Pons (tissue), 1 donor: ENCODE data around the gene PCDHGA9.
"Not testable (repeated sequence)": the region's sequence is repeated elsewhere in the genome, so short reads cannot be mapped to it uniquely, and the experiment has no call there.

ENCODE experiments used
- DNase-seq: peaks from one replicate; pipeline ENCODE4 v3.0.0-alpha.2; 2016; ENCODE audit warnings: low spot score

Gene PCDHGA9

DNA sequence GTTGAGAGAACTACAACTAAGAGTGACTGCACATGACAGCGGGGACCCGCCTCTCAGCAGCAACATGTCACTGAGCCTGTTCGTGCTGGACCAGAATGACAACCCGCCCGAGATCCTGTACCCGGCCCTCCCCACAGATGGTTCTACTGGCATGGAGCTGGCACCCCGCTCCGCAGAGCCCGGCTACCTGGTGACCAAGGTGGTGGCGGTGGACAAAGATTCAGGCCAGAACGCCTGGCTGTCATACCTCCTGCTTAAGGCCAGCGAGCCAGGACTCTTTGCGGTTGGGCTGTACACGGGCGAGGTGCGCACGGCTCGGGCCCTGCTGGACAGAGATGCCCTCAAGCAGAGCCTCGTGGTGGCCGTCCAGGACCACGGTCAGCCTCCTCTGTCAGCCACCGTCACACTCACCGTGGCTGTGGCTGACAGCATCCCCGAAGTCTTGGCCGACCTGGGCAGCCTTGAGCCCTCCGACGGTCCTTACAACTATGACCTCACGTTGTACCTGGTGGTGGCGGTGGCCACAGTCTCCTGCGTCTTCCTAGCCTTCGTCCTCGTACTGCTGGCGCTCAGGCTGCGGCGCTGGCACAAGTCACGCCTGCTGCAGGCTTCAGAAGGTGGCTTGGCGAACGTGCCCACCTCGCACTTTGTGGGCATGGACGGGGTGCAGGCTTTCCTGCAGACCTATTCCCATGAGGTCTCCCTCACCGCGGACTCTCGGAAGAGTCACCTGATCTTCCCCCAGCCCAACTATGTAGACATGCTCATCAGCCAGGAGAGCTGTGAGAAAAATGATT lies 17.9 kb upstream of the PCDHGA9 start:
- no peak for DNase-seq

DNA sequence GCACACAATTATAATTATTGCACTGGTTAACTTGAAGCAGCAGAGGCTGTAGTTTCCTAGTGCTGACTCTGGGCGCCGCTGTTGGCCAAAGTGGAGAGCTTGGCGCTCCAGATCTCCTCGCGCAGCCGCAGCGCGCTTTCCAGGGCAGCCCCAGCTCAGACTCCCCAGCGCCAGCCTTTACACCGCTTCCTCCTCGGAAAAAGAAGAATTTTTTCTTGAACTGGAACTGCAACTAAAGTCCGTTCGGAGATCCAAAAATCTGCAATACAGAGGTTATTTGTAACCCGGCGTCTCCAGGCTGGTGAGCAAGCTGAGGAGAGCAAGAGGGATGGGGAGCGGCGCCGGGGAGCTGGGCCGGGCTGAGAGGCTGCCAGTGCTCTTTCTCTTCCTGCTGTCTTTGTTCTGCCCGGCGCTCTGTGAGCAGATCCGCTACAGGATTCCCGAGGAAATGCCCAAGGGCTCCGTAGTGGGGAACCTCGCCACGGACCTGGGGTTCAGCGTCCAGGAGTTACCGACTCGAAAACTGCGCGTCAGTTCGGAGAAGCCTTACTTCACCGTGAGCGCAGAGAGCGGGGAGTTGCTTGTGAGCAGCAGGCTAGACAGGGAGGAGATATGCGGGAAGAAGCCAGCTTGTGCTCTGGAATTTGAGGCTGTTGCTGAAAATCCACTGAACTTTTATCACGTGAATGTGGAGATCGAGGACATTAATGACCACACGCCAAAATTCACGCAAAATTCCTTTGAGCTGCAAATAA lies 14.8 kb upstream of the PCDHGA9 start, which contains the start of gene PCDHGB4:
TSS of gene PCDHGB4 (plus strand) at position 142 of the 755 bp plus-strand sequence. CDS start at position 329, 187 bp downstream.
- DNase-seq: not testable (repeated sequence)

DNA sequence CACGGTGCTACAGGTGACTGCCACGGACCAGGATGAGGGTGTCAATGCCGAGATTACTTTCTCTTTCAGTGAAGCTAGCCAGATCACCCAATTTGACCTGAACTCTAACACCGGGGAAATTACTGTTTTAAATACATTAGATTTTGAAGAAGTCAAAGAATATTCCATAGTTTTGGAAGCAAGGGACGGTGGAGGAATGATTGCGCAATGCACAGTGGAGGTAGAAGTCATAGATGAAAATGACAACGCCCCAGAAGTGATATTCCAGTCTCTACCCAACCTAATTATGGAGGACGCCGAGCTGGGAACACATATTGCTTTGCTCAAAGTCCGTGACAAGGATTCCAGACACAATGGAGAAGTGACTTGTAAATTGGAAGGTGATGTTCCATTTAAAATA lies 13.9 kb upstream of the PCDHGA9 start:
- no peak for DNase-seq

DNA sequence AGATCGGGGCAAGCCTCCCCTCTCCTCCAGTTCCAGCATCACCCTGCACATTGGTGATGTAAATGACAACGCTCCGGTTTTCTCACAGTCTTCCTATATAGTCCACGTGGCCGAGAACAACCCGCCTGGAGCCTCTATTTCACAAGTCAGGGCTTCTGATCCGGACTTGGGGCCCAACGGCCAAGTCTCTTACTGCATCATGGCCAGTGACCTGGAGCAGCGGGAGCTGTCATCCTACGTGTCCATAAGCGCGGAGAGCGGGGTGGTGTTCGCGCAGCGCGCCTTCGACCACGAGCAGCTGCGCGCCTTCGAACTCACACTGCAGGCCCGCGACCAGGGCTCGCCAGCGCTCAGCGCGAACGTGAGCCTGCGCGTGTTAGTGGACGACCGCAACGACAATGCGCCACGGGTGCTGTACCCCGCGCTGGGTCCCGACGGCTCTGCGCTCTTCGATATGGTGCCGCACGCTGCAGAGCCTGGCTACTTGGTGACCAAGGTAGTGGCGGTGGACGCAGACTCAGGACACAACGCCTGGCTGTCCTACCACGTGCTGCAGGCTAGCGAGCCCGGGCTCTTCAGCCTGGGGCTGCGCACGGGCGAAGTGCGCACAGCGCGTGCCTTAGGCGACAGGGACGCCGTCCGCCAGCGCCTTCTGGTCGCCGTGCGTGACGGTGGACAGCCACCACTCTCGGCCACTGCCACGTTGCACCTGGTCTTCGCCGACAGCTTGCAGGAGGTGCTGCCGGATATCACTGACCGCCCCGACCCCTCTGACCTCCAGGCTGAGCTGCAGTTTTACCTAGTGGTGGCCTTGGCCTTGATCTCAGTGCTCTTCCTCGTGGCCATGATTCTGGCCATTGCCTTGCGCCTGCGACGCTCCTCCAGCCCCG lies 13.2 kb upstream of the PCDHGA9 start:
- no peak for DNase-seq

DNA sequence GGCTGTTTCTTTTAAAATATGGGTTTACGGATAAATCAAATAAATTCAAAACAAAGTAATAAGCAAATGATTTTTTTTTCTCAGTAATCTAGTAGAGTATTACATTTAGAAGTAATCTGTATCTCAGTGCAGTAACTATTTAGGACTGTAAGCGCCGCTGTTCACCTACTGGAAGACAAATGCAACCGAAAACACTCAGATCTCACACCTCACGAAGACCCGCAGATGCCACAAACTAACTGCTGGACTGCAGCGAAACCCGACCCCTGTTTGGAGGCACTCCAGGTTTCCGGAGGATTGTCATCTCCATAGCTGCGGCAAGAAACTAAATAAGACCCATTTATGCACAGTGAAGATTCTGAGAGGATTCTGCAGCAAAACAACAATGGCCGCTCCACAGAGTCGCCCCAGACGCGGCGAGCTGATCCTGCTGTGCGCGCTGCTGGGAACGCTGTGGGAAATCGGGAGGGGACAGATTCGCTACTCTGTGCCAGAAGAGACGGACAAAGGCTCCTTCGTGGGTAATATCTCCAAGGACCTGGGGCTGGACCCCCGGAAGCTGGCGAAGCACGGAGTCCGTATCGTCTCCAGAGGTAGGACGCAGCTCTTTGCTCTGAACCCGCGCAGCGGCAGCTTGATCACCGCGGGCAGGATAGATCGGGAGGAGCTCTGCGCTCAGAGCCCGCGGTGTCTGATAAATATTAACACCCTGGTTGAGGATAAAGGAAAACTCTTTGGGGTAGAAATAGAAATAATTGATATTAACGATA lies 10.0 kb upstream of the PCDHGA9 start, which contains the start of gene PCDHGA8:
TSS of gene PCDHGA8 (plus strand) at position 205 of the 770 bp plus-strand sequence. CDS start at position 386, 181 bp downstream.
- DNase-seq: no peak

DNA sequence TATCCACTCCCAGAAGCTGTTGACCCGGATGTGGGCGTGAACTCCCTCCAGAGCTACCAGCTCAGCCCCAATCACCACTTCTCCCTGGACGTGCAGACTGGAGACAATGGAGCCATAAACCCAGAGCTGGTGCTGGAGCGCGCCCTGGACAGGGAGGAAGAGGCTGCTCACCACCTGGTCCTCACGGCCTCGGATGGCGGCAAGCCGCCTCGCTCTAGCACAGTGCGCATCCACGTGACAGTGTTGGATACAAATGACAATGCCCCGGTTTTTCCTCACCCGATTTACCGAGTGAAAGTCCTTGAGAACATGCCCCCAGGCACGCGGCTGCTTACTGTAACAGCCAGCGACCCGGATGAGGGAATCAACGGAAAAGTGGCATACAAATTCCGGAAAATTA lies 9.3 kb upstream of the PCDHGA9 start:
- DNase-seq: no peak

DNA sequence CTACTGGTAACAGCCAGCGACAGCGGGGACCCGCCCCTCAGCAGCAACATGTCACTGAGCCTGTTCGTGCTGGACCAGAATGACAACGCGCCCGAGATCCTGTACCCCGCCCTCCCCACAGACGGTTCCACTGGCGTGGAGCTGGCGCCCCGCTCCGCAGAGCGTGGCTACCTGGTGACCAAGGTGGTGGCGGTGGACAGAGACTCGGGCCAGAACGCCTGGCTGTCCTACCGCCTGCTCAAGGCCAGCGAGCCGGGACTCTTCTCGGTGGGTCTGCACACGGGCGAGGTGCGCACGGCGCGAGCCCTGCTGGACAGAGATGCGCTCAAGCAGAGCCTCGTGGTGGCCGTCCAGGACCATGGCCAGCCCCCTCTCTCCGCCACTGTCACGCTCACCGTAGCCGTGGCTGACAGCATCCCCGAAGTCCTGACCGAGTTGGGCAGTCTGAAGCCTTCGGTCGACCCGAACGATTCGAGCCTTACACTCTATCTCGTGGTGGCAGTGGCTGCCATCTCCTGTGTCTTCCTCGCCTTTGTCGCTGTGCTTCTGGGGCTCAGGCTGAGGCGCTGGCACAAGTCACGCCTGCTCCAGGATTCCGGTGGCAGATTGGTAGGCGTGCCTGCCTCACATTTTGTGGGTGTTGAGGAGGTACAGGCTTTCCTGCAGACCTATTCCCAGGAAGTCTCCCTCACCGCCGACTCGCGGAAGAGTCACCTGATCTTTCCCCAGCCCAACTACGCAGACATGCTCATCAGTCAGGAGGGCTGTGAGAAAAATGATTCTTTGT lies 8.0 kb upstream of the PCDHGA9 start:
- DNase-seq: not testable (repeated sequence)

DNA sequence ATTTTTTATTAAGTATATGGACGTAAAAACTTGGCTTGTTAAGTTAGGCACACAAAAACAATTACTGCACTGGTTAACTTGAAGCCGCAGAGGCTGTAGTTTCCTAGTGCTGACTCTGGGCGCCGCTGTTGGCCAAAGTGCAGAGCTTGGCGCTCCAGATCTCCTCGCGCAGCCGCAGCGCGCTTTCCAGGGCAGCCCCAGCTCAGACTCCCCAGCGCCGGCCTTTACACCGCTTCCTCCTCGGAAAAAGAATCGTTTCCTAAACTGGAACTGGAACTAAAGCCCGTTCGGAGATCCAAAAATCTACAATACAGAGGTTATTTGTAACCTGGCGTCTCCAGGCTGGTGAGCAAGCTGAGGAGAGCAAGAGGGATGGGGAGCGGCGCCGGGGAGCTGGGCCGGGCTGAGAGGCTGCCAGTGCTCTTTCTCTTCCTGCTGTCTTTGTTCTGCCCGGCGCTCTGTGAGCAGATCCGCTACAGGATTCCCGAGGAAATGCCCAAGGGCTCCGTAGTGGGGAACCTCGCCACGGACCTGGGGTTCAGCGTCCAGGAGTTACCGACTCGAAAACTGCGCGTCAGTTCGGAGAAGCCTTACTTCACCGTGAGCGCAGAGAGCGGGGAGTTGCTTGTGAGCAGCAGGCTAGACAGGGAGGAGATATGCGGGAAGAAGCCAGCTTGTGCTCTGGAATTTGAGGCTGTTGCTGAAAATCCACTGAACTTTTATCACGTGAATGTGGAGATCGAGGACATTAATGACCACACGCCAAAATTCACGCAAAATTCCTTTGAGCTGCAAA lies 4.6 kb upstream of the PCDHGA9 start, which contains the start of gene PCDHGB5:
TSS of gene PCDHGB5 (plus strand) at position 192 of the 796 bp plus-strand sequence. CDS start at position 373, 181 bp downstream.
- not testable (repeated sequence) for DNase-seq

DNA sequence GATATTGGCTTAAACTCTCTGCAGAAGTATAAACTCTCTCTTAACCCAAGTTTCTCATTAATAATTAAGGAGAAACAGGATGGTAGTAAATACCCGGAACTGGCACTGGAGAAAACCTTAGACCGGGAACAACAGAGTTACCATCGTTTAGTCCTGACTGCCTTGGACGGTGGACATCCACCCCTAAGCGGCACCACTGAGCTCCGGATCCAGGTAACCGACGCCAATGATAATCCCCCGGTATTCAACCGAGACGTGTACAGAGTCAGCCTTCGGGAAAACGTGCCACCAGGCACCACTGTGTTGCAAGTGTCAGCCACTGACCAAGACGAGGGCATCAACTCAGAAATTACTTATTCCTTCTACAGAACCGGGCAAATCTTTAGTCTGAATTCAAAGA lies 4.0 kb upstream of the PCDHGA9 start:
- no peak for DNase-seq

DNA sequence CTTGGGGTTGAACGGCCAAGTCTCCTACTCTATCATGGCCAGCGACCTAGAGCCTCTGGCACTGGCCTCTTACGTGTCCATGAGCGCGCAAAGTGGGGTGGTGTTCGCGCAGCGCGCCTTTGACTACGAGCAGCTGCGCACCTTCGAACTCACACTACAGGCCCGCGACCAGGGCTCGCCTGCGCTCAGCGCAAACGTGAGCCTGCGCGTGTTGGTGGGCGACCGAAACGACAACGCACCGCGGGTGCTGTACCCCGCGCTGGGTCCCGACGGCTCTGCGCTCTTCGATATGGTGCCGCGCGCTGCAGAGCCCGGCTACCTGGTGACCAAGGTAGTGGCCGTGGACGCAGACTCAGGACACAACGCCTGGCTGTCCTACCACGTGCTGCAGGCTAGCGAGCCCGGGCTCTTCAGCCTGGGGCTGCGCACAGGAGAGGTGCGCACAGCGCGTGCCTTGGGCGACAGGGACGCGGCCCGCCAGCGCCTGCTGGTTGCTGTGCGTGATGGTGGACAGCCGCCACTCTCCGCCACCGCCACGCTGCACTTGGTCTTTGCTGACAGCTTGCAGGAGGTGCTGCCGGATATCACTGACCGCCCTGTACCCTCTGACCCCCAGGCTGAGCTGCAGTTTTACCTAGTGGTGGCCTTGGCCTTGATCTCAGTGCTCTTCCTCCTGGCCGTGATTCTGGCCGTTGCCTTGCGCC lies 2.9 kb upstream of the PCDHGA9 start:
- no peak for DNase-seq

DNA sequence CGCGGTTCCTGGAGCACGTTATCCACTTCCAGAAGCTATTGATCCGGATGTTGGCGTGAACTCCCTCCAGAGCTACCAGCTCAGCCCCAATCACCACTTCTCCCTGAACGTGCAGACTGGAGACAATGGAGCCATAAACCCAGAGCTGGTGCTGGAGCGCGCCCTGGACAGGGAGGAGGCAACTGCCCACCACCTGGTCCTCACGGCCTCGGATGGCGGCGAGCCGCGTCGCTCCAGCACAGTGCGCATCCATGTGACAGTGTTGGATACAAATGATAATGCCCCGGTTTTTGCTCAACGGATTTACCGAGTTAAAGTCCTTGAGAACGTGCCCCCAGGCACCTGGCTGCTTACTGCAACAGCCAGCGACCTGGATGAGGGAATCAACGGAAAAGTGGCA lies 809 bp downstream of the PCDHGA9 start:
- no peak for DNase-seq

DNA sequence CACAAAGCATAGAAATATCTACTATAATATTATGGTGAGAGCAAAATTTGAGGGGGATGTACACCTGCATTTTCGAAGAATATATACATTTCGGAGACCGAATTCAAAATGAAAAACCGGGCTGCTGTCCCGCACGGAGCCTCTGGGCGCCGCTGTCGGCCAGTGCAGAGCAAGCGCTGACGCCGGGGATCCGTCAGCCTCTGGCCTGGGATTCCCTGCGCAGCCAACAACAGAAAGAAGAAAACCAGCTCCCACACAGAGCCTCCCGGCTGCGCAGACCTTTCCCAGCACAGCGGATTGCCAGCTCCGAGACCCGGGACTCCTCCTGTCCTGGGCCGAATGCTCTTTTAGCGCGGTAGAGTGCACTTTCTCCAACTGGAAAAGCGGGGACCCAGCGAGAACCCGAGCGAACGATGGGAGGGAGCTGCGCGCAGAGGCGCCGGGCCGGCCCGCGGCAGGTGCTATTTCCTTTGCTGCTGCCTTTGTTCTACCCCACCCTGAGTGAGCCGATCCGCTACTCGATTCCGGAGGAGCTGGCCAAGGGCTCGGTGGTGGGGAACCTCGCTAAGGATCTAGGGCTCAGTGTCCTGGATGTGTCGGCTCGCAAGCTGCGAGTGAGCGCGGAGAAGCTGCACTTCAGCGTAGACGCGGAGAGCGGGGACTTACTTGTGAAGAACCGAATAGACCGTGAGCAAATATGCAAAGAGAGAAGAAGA lies 5.4 kb downstream of the PCDHGA9 start, which contains the start of gene PCDHGB6:
TSS of gene PCDHGB6 (plus strand) at position 232 of the 716 bp plus-strand sequence. CDS start at position 414, 182 bp downstream.
- not testable (repeated sequence) for DNase-seq

DNA sequence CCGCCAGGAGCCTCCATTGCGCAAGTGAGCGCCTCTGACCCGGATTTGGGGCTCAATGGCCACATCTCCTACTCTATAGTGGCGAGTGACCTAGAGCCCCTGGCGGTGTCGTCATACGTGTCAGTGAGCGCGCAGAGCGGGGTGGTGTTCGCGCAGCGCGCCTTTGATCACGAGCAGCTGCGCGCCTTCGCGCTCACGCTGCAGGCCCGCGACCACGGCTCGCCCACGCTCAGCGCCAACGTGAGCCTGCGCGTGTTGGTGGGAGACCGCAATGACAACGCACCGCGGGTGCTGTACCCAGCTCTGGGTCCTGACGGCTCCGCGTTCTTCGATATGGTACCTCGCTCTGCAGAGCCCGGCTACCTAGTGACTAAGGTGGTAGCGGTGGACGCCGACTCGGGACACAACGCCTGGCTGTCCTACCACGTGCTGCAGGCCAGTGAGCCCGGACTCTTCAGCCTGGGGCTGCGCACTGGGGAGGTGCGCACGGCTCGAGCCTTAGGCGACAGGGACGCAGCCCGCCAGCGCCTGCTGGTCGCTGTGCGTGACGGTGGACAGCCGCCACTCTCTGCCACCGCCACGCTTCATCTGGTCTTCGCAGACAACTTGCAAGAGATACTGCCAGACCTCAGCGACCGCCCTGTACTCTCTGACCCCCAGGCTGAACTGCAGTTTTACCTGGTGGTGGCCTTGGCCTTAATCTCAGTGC lies 7.2 kb downstream of the PCDHGA9 start:
- DNase-seq: no peak

DNA sequence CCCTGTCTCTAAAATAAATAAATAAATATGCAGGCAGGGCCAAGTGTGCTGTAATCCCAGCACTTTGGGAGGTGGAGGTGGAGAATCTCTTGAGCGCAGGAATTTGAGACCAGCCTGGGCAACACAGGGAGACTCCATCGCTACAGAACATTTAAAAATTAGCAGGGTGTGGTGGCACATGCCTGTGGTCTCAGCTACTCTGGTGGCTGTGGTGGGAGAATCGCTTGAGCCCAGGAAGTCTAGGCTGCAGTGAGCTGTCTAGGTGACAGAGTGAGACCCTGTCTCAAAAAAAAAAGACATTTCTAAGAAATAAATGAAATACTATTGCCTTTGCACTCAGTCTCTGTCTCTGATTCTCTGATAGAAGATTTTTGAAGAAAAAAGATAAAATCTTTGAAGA lies 9.0 kb downstream of the PCDHGA9 start:
- DNase-seq: no peak

DNA sequence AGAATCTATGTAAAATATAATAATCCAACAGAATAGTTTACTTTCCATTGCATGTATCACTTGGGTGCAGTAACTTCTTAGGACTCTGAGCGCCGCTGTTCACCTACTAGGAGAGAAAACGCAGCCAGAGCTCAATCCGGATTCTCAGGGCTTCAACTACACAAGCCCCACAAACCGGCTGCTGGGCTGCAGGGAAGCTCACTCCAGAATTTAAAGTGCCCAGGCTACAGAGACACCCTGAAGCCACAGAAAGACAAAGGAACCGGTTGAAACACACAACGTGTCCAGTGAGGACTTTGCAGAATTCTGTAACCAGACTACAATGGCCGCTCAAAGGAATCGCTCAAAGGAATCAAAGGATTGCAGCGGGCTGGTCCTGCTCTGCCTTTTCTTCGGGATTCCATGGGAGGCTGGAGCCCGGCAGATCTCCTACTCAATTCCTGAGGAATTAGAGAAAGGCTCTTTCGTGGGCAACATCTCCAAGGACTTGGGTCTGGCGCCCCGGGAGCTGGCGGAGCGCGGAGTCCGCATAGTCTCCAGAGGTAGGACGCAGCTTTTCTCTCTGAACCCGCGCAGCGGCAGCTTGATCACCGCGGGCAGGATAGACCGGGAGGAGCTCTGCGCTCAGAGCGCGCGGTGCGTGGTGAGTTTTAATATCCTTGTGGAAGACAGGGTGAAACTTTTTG lies 10.4 kb downstream of the PCDHGA9 start, which contains the start of gene PCDHGA10:
TSS of gene PCDHGA10 (plus strand) at position 134 of the 686 bp plus-strand sequence. CDS start at position 323, 189 bp downstream.
- DNase-seq: peak; percentile 12

DNA sequence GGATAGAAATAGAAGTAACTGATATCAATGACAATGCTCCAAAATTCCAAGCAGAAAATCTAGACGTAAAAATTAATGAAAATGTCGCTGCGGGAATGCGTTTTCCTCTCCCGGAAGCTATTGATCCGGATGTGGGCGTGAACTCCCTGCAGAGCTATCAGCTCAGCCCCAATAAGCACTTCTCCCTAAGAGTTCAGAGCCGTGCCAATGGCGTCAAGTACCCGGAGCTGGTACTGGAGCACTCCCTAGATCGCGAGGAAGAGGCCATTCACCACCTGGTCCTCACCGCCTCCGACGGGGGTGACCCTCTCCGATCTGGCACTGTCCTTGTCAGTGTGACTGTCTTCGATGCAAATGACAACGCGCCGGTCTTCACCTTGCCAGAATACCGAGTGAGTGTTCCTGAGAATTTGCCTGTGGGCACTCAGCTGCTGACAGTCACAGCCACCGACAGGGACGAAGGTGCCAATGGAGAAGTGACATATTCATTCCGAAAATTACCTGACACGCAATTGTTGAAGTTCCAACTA lies 11.0 kb downstream of the PCDHGA9 start:
- DNase-seq: no peak
